Liver (tissue), 9 donors: ENCODE measurements around the gene MLLT10. TPM values are rescaled to one million over a fixed set of nuclear protein-coding genes. Genes with fewer than 3 reads are reported as not detected.

Experiments
- DNase-seq: peaks from one replicate; pipeline ENCODE4 v3.0.0-alpha.2; 2017; ENCODE audit warnings: low spot score
- H3K27ac ChIP-seq, 2 donors: one replicate each; pipeline ENCODE4 v1.7.0; 2013; ENCODE audit warnings: inconsistent platforms in 2 of 2, low read length in 2 of 2, control low read depth in 1 of 2, low read depth in 1 of 2, mild to moderate bottlenecking in 1 of 2
- H3K27me3 ChIP-seq, 4 donors: one replicate each; pipeline versions ENCODE4 v1.6.1 to v1.7.0; 2013; ENCODE audit warnings: low read length in 3 of 4, inconsistent platforms in 1 of 4, mild to moderate bottlenecking in 1 of 4, moderate library complexity in 1 of 4; ENCODE audit not compliant: control insufficient read depth in 4 of 4, insufficient read depth in 4 of 4
- H3K36me3 ChIP-seq, 4 donors: one replicate each; pipeline versions ENCODE4 v1.6.1 to v1.7.0; 2013; ENCODE audit warnings: low read length in 3 of 4, mild to moderate bottlenecking in 3 of 4, low read depth in 1 of 4, moderate library complexity in 1 of 4; ENCODE audit not compliant: control insufficient read depth in 4 of 4, insufficient read depth in 3 of 4
- H3K4me1 ChIP-seq, 4 donors: one replicate each; pipeline versions ENCODE4 v1.6.1 to v1.7.0; 2013; ENCODE audit warnings: low read length in 3 of 4, mild to moderate bottlenecking in 3 of 4, moderate library complexity in 1 of 4; ENCODE audit not compliant: control insufficient read depth in 4 of 4, insufficient read depth in 4 of 4
- H3K4me3 ChIP-seq, 3 donors: one replicate each; pipeline versions ENCODE4 v1.6.1 to v1.7.0; 2013; ENCODE audit warnings: low read length in 3 of 3, control low read depth in 1 of 3, low read depth in 1 of 3, mild to moderate bottlenecking in 1 of 3
- H3K9ac ChIP-seq, 2 donors: one replicate each; pipeline ENCODE4 v1.7.0; 2013; ENCODE audit warnings: low read length in 2 of 2, mild to moderate bottlenecking in 2 of 2, moderate library complexity in 2 of 2, control low read depth in 1 of 2, low read depth in 1 of 2
- H3K9me3 ChIP-seq, 4 donors: one replicate each; pipeline versions ENCODE4 v1.6.1 to v1.7.0; 2013; ENCODE audit warnings: low read length in 3 of 4; ENCODE audit not compliant: control insufficient read depth in 4 of 4
- ATF3 ChIP-seq: IDR thresholded peaks from 2 replicates; pipeline ENCODE4 v1.6.1; 2016; ENCODE audit warnings: antibody characterized with exemption
- CTCF ChIP-seq: fragments of 150-350 bp; IDR thresholded peaks from 2 replicates; pipeline ENCODE4 v1.5.1; 2017; ENCODE audit warnings: improper control_type of control experiment, low read depth, low read length; ENCODE audit not compliant: missing input control
- EGR1 ChIP-seq, 2 donors: IDR thresholded peaks; 2 replicates each; pipeline ENCODE4 v1.6.1; 2016 to 2018; ENCODE audit warnings: antibody characterized with exemption in 2 of 2, low read depth in 2 of 2
- FOXA2 ChIP-seq: IDR thresholded peaks from 2 replicates; pipeline ENCODE4 v1.6.1; 2016; ENCODE audit warnings: antibody characterized with exemption
- GABPA ChIP-seq, 2 donors: IDR thresholded peaks in 1 of 2; conservative IDR thresholded peaks in 1 of 2; 2 replicates each; pipeline ENCODE4 v1.6.1; 2016; ENCODE audit warnings: antibody characterized with exemption in 2 of 2, mild to moderate bottlenecking in 1 of 2, moderate library complexity in 1 of 2
- HNF4A ChIP-seq, 2 donors: conservative IDR thresholded peaks; 2 replicates each; pipeline ENCODE4 v1.6.1; 2016; ENCODE audit warnings: antibody characterized with exemption in 2 of 2, mild to moderate bottlenecking in 2 of 2
- HNF4G ChIP-seq: IDR thresholded peaks from 2 replicates; pipeline ENCODE4 v1.6.1; 2016; ENCODE audit warnings: antibody characterized with exemption
- JUND ChIP-seq, 2 donors: IDR thresholded peaks; 2 replicates each; pipeline ENCODE4 v1.6.1; 2016; ENCODE audit warnings: antibody characterized with exemption in 2 of 2
- MAX ChIP-seq: IDR thresholded peaks from 2 replicates; pipeline ENCODE4 v1.6.1; 2016; ENCODE audit warnings: antibody characterized with exemption
- NR2F2 ChIP-seq: IDR thresholded peaks from 2 replicates; pipeline ENCODE4 v1.6.1; 2016; ENCODE audit warnings: antibody characterized with exemption
- RAD21 ChIP-seq, 2 donors: IDR thresholded peaks; 2 replicates each; pipeline ENCODE4 v1.6.1; 2016; ENCODE audit warnings: antibody characterized with exemption in 2 of 2, mild to moderate bottlenecking in 2 of 2
- REST ChIP-seq: IDR thresholded peaks from 2 replicates; pipeline ENCODE4 v1.6.1; 2016; ENCODE audit warnings: antibody characterized with exemption, mild to moderate bottlenecking
- RXRA ChIP-seq, 2 donors: IDR thresholded peaks; 2 replicates each; pipeline ENCODE4 v1.6.1; 2017 to 2018; ENCODE audit warnings: antibody characterized with exemption in 2 of 2, mild to moderate bottlenecking in 1 of 2
- SP1 ChIP-seq: IDR thresholded peaks from 2 replicates; pipeline ENCODE4 v1.6.1; 2018; ENCODE audit warnings: antibody characterized with exemption, mild to moderate bottlenecking
- TAF1 ChIP-seq: conservative IDR thresholded peaks from 2 replicates; pipeline ENCODE4 v1.6.1; 2016; ENCODE audit warnings: antibody characterized with exemption, mild to moderate bottlenecking
- YY1 ChIP-seq: IDR thresholded peaks from 2 replicates; pipeline ENCODE4 v1.6.1; 2016; ENCODE audit warnings: antibody characterized with exemption, mild to moderate bottlenecking
- ZBTB33 ChIP-seq: IDR thresholded peaks from 2 replicates; pipeline ENCODE4 v1.6.1; 2016; ENCODE audit warnings: antibody characterized with exemption
- WGBS: extraction: QIAGEN DNeasy Blood & Tissue Kit; methylation state at CpG from one replicate; pipeline ENCODE4 v1.1.7; 2013; 5-methylcytosine and 5-hydroxymethylcytosine counted together
- polyA plus RNA-seq, 2 donors: library from polyadenylated mRNA; stranded (reverse) in 1 of 2; unstranded in 1 of 2; fragments of 200-250 nt in 1 of 2; fragments of >200 nt in 1 of 2; fragmentation: Nextera tagmentation in 1 of 2; extraction: Ambion mirVana in 1 of 2; gene quantifications; one replicate each; pipeline versions ENCODE4 v1.2.1 to v1.2.3, GENCODE V29; 2013 to 2015
- total RNA-seq, 2 donors: library from RNA; depleted of rRNA; stranded (reverse); fragments of >200 nt; gene quantifications; one replicate each; pipeline ENCODE4 v1.2.3, GENCODE V29; 2014
- donor health status: healthy.
- donor health status: healthy.
- donor health status: healthy.
- donor health status: healthy.
- donor health status: healthy.

Gene MLLT10
- total and polyA plus RNA-seq, 4 donors: 11.9 to 47.4 (median 22.6) TPM

- WGBS: 93% methylated on average over 3 of the region's 3 CpGs
- Histone ChIP-seq H3K27ac (no peak overlapping the region), H3K9ac (no peak overlapping the region), H3K36me3 (peaks cover 0 to 4% (median under 1%) of the 10 kb centered on the region in 4 donors), H3K4me3 (no peak overlapping the region), H3K4me1 (no peaks in the 10 kb centered on the region), H3K27me3 (no peaks in the 10 kb centered on the region), H3K9me3 (no peaks in the 10 kb centered on the region)
- no peak for DNase-seq
- TF ChIP-seq HNF4G (no peak), JUND (IDR thresholded peaks at IDR 0.05) (no peak), REST (no peak), TAF1 (no peak), ATF3 (no peak), NR2F2 (no peak), HNF4A (conservative IDR thresholded peaks at IDR 0.05) (no peak)
Measured at GRCh38 chr10:21626457-21627161, 92.6 kb downstream of the MLLT10 start.

- Histone ChIP-seq H3K27me3 (no peaks in the 10 kb centered on the region), H3K9me3 (no peaks in the 10 kb centered on the region), H3K27ac (no peak overlapping the region), H3K4me3 (no peak overlapping the region), H3K9ac (no peak overlapping the region), H3K4me1 (no peaks in the 10 kb centered on the region), H3K36me3 (peaks cover 0 to 4% (median under 1%) of the 10 kb centered on the region in 4 donors)
- TF ChIP-seq EGR1 (IDR thresholded peaks at IDR 0.05; ENCODE audit: low read depth in 2 of 2) (no peak), HNF4A (conservative IDR thresholded peaks at IDR 0.05) (no peak), ATF3 (no peak), MAX (no peak), YY1 (no peak), FOXA2 (no peak), SP1 (no peak), TAF1 (no peak), GABPA (IDR thresholded peaks at IDR 0.05 in 1 of 2, conservative IDR thresholded peaks at IDR 0.05 in 1 of 2) (no peak), JUND (IDR thresholded peaks at IDR 0.05) (no peak), ZBTB33 (no peak), HNF4G (no peak), RAD21 (IDR thresholded peaks at IDR 0.05) (no peak), CTCF (no peak), RXRA (IDR thresholded peaks at IDR 0.05) (no peak)
- no peak for DNase-seq
Measured at GRCh38 chr10:21627331-21627730, 93.3 kb downstream of the MLLT10 start.
